ENCODE data around the gene XRCC3. TPM values are rescaled to one million over a fixed set of nuclear protein-coding genes. Genes with fewer than 3 reads are reported as not detected.

XRCC3 gene
- total RNA-seq, 1 donor from 2014 or later, result 5.2 TPM

- H3K4me3 Mint-ChIP-seq (ENCODE audit: unreplicated experiment), result no peak overlapping the region
- peaks cover 68% of the 10 kb centered on the region for H4K20me1 ChIP-seq (ENCODE audit: insufficient read depth, low read length)
These were observed 45.9 kb downstream of the XRCC3 start for GRCh38 chr14:103669370-103669769.

GRCh38 chr14:103668117-103668516 lies 47.1 kb downstream of the XRCC3 start:
- H3K27ac Mint-ChIP-seq (ENCODE audit: unreplicated experiment), result no peak overlapping the region
- Histone ChIP-seq H3K27ac (ENCODE audit: low read depth, low read length) (no peak overlapping the region), H4K20me1 (ENCODE audit: insufficient read depth, low read length) (peaks cover 79% of the 10 kb centered on the region), H2AFZ (ENCODE audit: low read depth, low read length) (no peak overlapping the region), H3K4me2 (ENCODE audit: low read length) (no peak overlapping the region), H3K9ac (ENCODE audit: low read length) (no peak overlapping the region), H3K36me3 (ENCODE audit: insufficient read depth, low read length) (peaks cover 56% of the 10 kb centered on the region), H3K9me3 (ENCODE audit: insufficient read depth, low read depth, low read length) (no peaks in the 10 kb centered on the region), H3K79me2 (ENCODE audit: insufficient read depth, low read length) (peaks cover 54% of the 10 kb centered on the region), H3K27me3 (ENCODE audit: insufficient read depth, low read length) (no peaks in the 10 kb centered on the region), H3K4me1 (ENCODE audit: insufficient read depth, low read length) (peaks cover 10% of the 10 kb centered on the region), H3K4me3 (ENCODE audit: insufficient read depth, low read depth, low read length) (no peak overlapping the region)
- H3K36me3 Mint-ChIP-seq (ENCODE audit: low read depth, unreplicated experiment), result peaks cover 27% of the 10 kb centered on the region
- H3K27me3 Mint-ChIP-seq (ENCODE audit: low read depth, unreplicated experiment), result no peaks in the 10 kb centered on the region
- DNase-seq (ENCODE audit: low read depth) (no peak), FAIRE-seq (no peak)
- no peak overlapping the region for H3K4me3 Mint-ChIP-seq (ENCODE audit: unreplicated experiment)
- peaks cover 16% of the 10 kb centered on the region for H3K4me1 Mint-ChIP-seq (ENCODE audit: low read depth, unreplicated experiment)
- TF ChIP-seq EZH2 (IDR thresholded peaks at IDR 0.05; ENCODE audit: insufficient read depth, low read length), result no peak
- TF ChIP-seq CTCF (IDR thresholded peaks at IDR 0.05; ENCODE audit: insufficient read depth, low read depth, low read length), result no peak
- no peaks in the 10 kb centered on the region for H3K9me3 Mint-ChIP-seq (ENCODE audit: unreplicated experiment)

More at GRCh38 chr14:103669370-103669769, 45.9 kb downstream of the XRCC3 start:
- Histone ChIP-seq H3K27ac (ENCODE audit: low read depth, low read length) (no peak overlapping the region), H3K9ac (ENCODE audit: low read length) (no peak overlapping the region), H3K4me3 (ENCODE audit: insufficient read depth, low read depth, low read length) (no peak overlapping the region), H3K4me1 (ENCODE audit: insufficient read depth, low read length) (peaks cover 2% of the 10 kb centered on the region), H3K4me2 (ENCODE audit: low read length) (no peak overlapping the region), H3K36me3 (ENCODE audit: insufficient read depth, low read length) (peaks cover 66% of the 10 kb centered on the region), H2AFZ (ENCODE audit: low read depth, low read length) (no peak overlapping the region), H3K79me2 (ENCODE audit: insufficient read depth, low read length) (peaks cover 48% of the 10 kb centered on the region), H3K27me3 (ENCODE audit: insufficient read depth, low read length) (no peaks in the 10 kb centered on the region), H3K9me3 (ENCODE audit: insufficient read depth, low read depth, low read length) (no peaks in the 10 kb centered on the region)
- Mint-ChIP-seq H3K9me3 (ENCODE audit: unreplicated experiment) (no peaks in the 10 kb centered on the region), H3K27me3 (ENCODE audit: low read depth, unreplicated experiment) (no peaks in the 10 kb centered on the region), H3K4me1 (ENCODE audit: low read depth, unreplicated experiment) (peaks cover 7% of the 10 kb centered on the region), H3K27ac (ENCODE audit: unreplicated experiment) (no peak overlapping the region), H3K36me3 (ENCODE audit: low read depth, unreplicated experiment) (peaks cover 20% of the 10 kb centered on the region)
- DNase-seq (ENCODE audit: low read depth) (no peak), FAIRE-seq (no peak)
- no peak for TF ChIP-seq CTCF (IDR thresholded peaks at IDR 0.05; ENCODE audit: insufficient read depth, low read depth, low read length)
- TF ChIP-seq EZH2 (IDR thresholded peaks at IDR 0.05; ENCODE audit: insufficient read depth, low read length), result no peak

- Histone ChIP-seq H3K36me3 (ENCODE audit: insufficient read depth, low read length) (peaks cover 54% of the 10 kb centered on the region), H4K20me1 (ENCODE audit: insufficient read depth, low read length) (peaks cover 76% of the 10 kb centered on the region), H3K27ac (ENCODE audit: low read depth, low read length) (no peak overlapping the region), H3K4me1 (ENCODE audit: insufficient read depth, low read length) (peaks cover 11% of the 10 kb centered on the region), H3K79me2 (ENCODE audit: insufficient read depth, low read length) (peaks cover 57% of the 10 kb centered on the region), H3K4me2 (ENCODE audit: low read length) (no peak overlapping the region), H2AFZ (ENCODE audit: low read depth, low read length) (no peak overlapping the region), H3K27me3 (ENCODE audit: insufficient read depth, low read length) (no peaks in the 10 kb centered on the region), H3K4me3 (ENCODE audit: insufficient read depth, low read depth, low read length) (no peak overlapping the region), H3K9ac (ENCODE audit: low read length) (no peak overlapping the region), H3K9me3 (ENCODE audit: insufficient read depth, low read depth, low read length) (no peaks in the 10 kb centered on the region)
- Mint-ChIP-seq H3K27ac (ENCODE audit: unreplicated experiment) (peak overlapping the region; percentile 58), H3K4me1 (ENCODE audit: low read depth, unreplicated experiment) (peaks cover 16% of the 10 kb centered on the region), H3K36me3 (ENCODE audit: low read depth, unreplicated experiment) (peaks cover 25% of the 10 kb centered on the region), H3K4me3 (ENCODE audit: unreplicated experiment) (no peak overlapping the region), H3K27me3 (ENCODE audit: low read depth, unreplicated experiment) (no peaks in the 10 kb centered on the region), H3K9me3 (ENCODE audit: unreplicated experiment) (no peaks in the 10 kb centered on the region)
- DNase-seq (ENCODE audit: low read depth) (no peak), FAIRE-seq (no peak)
- no peak for TF ChIP-seq EZH2 (IDR thresholded peaks at IDR 0.05; ENCODE audit: insufficient read depth, low read length)
These were observed 47.6 kb downstream of the XRCC3 start for GRCh38 chr14:103667671-103668070.
